GM12801 (cell line): ENCODE measurements around the gene RAE1.

Experiments
- TF ChIP-seq, protein P1 (sequence below): IDR thresholded peaks from one replicate; pipeline ENCODE4 v1.5.1; 2011; ENCODE audit warnings: control low read depth; ENCODE audit not compliant: insufficient read length; ENCODE audit errors: extremely low read depth

Gene RAE1, protein sequence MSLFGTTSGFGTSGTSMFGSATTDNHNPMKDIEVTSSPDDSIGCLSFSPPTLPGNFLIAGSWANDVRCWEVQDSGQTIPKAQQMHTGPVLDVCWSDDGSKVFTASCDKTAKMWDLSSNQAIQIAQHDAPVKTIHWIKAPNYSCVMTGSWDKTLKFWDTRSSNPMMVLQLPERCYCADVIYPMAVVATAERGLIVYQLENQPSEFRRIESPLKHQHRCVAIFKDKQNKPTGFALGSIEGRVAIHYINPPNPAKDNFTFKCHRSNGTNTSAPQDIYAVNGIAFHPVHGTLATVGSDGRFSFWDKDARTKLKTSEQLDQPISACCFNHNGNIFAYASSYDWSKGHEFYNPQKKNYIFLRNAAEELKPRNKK

GRCh38 chr20:57351042-57351783 is at the start of gene RAE1:
RAE1 (plus strand) TSS chr20:57351255; CDS start chr20:57354039, 2,784 bp downstream.
- TF ChIP-seq, protein P1, sequence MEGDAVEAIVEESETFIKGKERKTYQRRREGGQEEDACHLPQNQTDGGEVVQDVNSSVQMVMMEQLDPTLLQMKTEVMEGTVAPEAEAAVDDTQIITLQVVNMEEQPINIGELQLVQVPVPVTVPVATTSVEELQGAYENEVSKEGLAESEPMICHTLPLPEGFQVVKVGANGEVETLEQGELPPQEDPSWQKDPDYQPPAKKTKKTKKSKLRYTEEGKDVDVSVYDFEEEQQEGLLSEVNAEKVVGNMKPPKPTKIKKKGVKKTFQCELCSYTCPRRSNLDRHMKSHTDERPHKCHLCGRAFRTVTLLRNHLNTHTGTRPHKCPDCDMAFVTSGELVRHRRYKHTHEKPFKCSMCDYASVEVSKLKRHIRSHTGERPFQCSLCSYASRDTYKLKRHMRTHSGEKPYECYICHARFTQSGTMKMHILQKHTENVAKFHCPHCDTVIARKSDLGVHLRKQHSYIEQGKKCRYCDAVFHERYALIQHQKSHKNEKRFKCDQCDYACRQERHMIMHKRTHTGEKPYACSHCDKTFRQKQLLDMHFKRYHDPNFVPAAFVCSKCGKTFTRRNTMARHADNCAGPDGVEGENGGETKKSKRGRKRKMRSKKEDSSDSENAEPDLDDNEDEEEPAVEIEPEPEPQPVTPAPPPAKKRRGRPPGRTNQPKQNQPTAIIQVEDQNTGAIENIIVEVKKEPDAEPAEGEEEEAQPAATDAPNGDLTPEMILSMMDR = no peak

- TF ChIP-seq, protein P1 = no peak
Measured at GRCh38 chr20:57306747-57307146, 44.3 kb upstream of the RAE1 start.

DNA sequence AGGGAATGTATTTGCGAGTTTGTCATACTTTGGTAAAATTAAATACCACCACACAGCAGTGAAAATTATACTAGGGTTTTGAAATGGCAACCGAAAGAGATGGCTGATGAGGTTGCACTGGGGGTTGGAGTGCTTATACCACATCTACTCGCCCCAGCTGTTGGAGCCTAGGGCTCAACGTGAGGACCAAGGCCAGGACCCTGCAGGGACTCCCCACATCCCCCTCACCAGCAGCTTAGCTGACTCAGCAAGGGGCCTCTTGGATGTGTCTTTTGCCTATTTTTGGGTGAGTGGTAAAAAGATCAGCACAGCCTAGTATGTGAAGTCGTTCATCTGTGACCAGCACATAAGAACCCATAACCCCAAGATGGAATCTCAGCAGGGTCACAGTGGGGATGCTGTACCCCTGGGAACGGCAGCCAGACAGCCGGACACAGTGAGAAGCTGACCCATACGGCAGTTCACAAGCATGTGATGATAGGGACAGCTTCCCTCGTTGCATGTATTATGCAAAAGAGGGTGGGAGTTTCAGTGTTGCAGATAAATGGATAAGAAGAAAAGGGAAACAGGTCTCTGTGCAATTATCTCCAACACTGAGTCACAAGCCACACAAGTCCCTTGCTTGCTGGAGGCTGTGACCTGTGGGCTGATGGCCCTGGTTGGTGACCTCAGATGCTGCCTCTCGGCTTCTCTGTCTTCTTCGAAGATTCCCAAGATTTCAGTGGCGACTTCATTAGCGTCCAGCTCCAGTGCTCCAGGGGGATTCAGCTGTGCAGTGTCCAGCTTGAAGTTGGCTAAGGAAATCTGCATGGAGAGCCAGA is 42.4 kb upstream of the RAE1 start:
- TF ChIP-seq, protein P1 = no peak

DNA sequence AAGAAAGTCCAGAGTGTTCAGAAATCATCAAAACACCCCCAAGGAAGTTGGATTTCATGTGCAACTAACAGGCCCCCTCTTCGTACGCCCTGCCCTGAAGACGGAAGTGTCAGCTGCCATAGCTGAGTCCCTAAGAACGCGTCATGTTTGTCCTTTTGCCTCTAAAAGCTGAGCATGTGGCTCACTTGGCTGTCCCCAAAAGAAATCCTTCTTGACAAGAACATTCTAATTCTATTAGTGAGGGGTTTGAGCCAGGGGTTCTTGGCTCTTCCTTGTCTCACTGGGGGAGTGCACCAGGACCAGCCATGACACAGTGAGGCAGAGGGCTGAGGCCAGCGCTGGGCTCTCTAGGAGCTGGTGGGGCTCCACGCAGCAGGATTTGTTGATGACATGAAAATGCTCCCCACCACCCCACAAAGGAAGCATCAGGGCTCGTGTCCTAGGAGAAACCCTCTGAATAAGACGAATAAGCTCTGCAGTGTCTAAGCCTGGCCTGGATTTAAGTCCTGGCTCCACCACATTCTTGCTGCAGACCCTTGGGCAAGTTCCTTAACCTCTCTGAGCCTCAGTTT is 41.4 kb upstream of the RAE1 start:
- TF ChIP-seq, protein P1 = no peak

GRCh38 chr20:57310821-57311514 is 40.1 kb upstream of the RAE1 start:
- TF ChIP-seq, protein P1 = no peak

- TF ChIP-seq, protein P1 = no peak
Measured at GRCh38 chr20:57312138-57312537, 38.9 kb upstream of the RAE1 start.

- TF ChIP-seq, protein P1 = no peak
Measured at GRCh38 chr20:57313230-57313629, 37.8 kb upstream of the RAE1 start.
